ENCODE data around the gene PSMB3.

- TF ChIP-seq POLR2AphosphoS5 (IDR thresholded peaks at IDR 0.05; ENCODE audit: low read depth) (no peak), GABPA (IDR thresholded peaks at IDR 0.05; ENCODE audit: low read depth) (no peak), SPI1 (IDR thresholded peaks at IDR 0.05; ENCODE audit: borderline replicate concordance, low read depth) (no peak)
- TF ChIP-seq, protein P1, sequence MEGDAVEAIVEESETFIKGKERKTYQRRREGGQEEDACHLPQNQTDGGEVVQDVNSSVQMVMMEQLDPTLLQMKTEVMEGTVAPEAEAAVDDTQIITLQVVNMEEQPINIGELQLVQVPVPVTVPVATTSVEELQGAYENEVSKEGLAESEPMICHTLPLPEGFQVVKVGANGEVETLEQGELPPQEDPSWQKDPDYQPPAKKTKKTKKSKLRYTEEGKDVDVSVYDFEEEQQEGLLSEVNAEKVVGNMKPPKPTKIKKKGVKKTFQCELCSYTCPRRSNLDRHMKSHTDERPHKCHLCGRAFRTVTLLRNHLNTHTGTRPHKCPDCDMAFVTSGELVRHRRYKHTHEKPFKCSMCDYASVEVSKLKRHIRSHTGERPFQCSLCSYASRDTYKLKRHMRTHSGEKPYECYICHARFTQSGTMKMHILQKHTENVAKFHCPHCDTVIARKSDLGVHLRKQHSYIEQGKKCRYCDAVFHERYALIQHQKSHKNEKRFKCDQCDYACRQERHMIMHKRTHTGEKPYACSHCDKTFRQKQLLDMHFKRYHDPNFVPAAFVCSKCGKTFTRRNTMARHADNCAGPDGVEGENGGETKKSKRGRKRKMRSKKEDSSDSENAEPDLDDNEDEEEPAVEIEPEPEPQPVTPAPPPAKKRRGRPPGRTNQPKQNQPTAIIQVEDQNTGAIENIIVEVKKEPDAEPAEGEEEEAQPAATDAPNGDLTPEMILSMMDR (IDR thresholded peaks at IDR 0.05; ENCODE audit: insufficient read depth, low read length) = no peak
Observed at GRCh38 chr17:38740044-38740443, 12.5 kb upstream of the PSMB3 start.
